HepG2 (cell line): ENCODE measurements around the gene ERH. TPM values are rescaled to one million over a fixed set of nuclear protein-coding genes. Genes with fewer than 3 reads are reported as not detected.

ENCODE experiments used
- ATF7 ChIP-seq, 2 experiments: fragments of 450-650 bp in 1 of 2; sonication (generic) in 1 of 2; formaldehyde crosslinking in 1 of 2; IDR thresholded peaks; 2 replicates each; pipeline versions ENCODE4 v1.4.0 to v1.6.1; 2016 to 2020; ENCODE audit warnings: antibody characterized with exemption in 1 of 2, mild to moderate bottlenecking in 1 of 2, missing genetic modification reagents in 1 of 2
- HMG20A ChIP-seq: IDR thresholded peaks from 2 replicates; pipeline ENCODE4 v1.6.1; 2016; ENCODE audit warnings: borderline replicate concordance
- HNRNPL ChIP-seq: fragments of 200-400 bp; formaldehyde crosslinking; IDR thresholded peaks from 2 replicates; pipeline ENCODE4 v1.6.1; 2017; ENCODE audit warnings: mild to moderate bottlenecking, low read depth, low read length
- HOXD1 ChIP-seq: sonication (generic); formaldehyde crosslinking; IDR thresholded peaks from 2 replicates; pipeline ENCODE4 v1.5.0; 2020; ENCODE audit warnings: missing genetic modification reagents
- IKZF1 ChIP-seq: fragments of 450-650 bp; IDR thresholded peaks from 2 replicates; pipeline ENCODE4 v1.7.1; 2016
- MATR3 ChIP-seq: sonication (generic); formaldehyde crosslinking; IDR thresholded peaks from 2 replicates; pipeline ENCODE4 v1.4.0; 2020; ENCODE audit warnings: missing genetic modification reagents
- MIXL1 ChIP-seq: IDR thresholded peaks from 2 replicates; pipeline ENCODE4 v1.6.1; 2016
- NCOR1 ChIP-seq: fragments of 200-600 bp; sonication (generic); IDR thresholded peaks from 2 replicates; pipeline ENCODE4 v1.7.0; 2017; ENCODE audit warnings: antibody characterized with exemption, low read length, borderline replicate concordance
- PTBP1 ChIP-seq: fragments of 200-400 bp; formaldehyde crosslinking; IDR thresholded peaks from 2 replicates; pipeline ENCODE4 v1.6.1; 2018; ENCODE audit warnings: low read length, low read depth; ENCODE audit not compliant: poor library complexity, severe bottlenecking
- REL ChIP-seq: sonication (generic); formaldehyde crosslinking; conservative IDR thresholded peaks from 2 replicates; pipeline ENCODE4 v1.8.0; 2022; ENCODE audit warnings: mild to moderate bottlenecking, missing genetic modification reagents, moderate library complexity
- RFXANK ChIP-seq: IDR thresholded peaks from 2 replicates; pipeline ENCODE4 v1.6.1; 2016
- SMYD3 ChIP-seq: sonication (generic); formaldehyde crosslinking; IDR thresholded peaks from 2 replicates; pipeline ENCODE4 v1.8.1; 2023; ENCODE audit warnings: mild to moderate bottlenecking, missing genetic modification reagents
- ZFP1 ChIP-seq: IDR thresholded peaks from 2 replicates; pipeline ENCODE4 v1.6.1; 2016
- ZNF124 ChIP-seq: sonication (generic); formaldehyde crosslinking; IDR thresholded peaks from 2 replicates; pipeline ENCODE4 v1.4.0; 2020; ENCODE audit warnings: missing genetic modification reagents
- ZNF205 ChIP-seq: IDR thresholded peaks from 2 replicates; pipeline ENCODE4 v1.6.1; 2018; ENCODE audit warnings: missing biosample characterization, missing genetic modification reagents
- ZNF260 ChIP-seq: sonication (generic); formaldehyde crosslinking; IDR thresholded peaks from 2 replicates; pipeline ENCODE4 v1.4.0; 2020; ENCODE audit warnings: missing genetic modification reagents, low read depth, mild to moderate bottlenecking, borderline replicate concordance
- ZNF34 ChIP-seq: sonication (generic); formaldehyde crosslinking; IDR thresholded peaks from 2 replicates; pipeline ENCODE4 v1.4.0; 2020; ENCODE audit warnings: mild to moderate bottlenecking, missing genetic modification reagents, borderline replicate concordance
- ZNF652 ChIP-seq: IDR thresholded peaks from 2 replicates; pipeline ENCODE4 v1.6.1; 2016; ENCODE audit warnings: low read depth, borderline replicate concordance
- ZNF672 ChIP-seq: sonication (generic); formaldehyde crosslinking; IDR thresholded peaks from 2 replicates; pipeline ENCODE4 v1.8.1; 2022; ENCODE audit warnings: missing genetic modification reagents
- ZNF710 ChIP-seq: sonication (generic); formaldehyde crosslinking; IDR thresholded peaks from 2 replicates; pipeline ENCODE4 v1.5.0; 2020; ENCODE audit warnings: mild to moderate bottlenecking, missing genetic modification reagents, borderline replicate concordance
- ZNF768 ChIP-seq: sonication (generic); formaldehyde crosslinking; IDR thresholded peaks from 2 replicates; pipeline ENCODE4 v1.4.0; 2020; ENCODE audit warnings: missing genetic modification reagents
- ZNF816 ChIP-seq: sonication (generic); formaldehyde crosslinking; IDR thresholded peaks from 2 replicates; pipeline ENCODE4 v1.8.0; 2022; ENCODE audit warnings: missing genetic modification reagents, mild to moderate bottlenecking, borderline replicate concordance
- ZSCAN21 ChIP-seq: sonication (generic); formaldehyde crosslinking; IDR thresholded peaks from 2 replicates; pipeline ENCODE4 v1.8.0; 2022; ENCODE audit warnings: mild to moderate bottlenecking, missing genetic modification reagents, moderate library complexity, borderline replicate concordance
- polyA plus RNA-seq, 8 experiments: library from polyadenylated mRNA; depleted of rRNA in 3 of 8; stranded (reverse) in 7 of 8; unstranded in 1 of 8; fragments of >200 nt; fragmentation: Illumina TruSeq in 4 of 8; extraction: Trizol in 4 of 8; gene quantifications; 2 replicates each; pipeline versions ENCODE4 v1.2.1 to v1.2.3, GENCODE V29; 2011 to 2016; ENCODE audit warnings: low read depth in 4 of 8, missing spikeins in 1 of 8, mixed read lengths in 1 of 8; ENCODE audit not compliant: insufficient read depth in 1 of 8
- total RNA-seq, 5 experiments: library from RNA; depleted of rRNA; stranded (reverse); fragments of >200 nt; fragmentation: Illumina TruSeq; extraction: Trizol; gene quantifications; 2 replicates each; pipeline ENCODE4 v1.2.3, GENCODE V29; 2016; ENCODE audit warnings: low read depth in 1 of 5
- TF ChIP-seq, protein P1 (sequence below): sonication (generic); formaldehyde crosslinking; IDR thresholded peaks from 2 replicates; pipeline ENCODE4; 2020; ENCODE audit warnings: missing genetic modification reagents, mild to moderate bottlenecking, borderline replicate concordance
- TF ChIP-seq, protein P2 (sequence below): sonication (generic); formaldehyde crosslinking; IDR thresholded peaks from 2 replicates; pipeline ENCODE4 v1.4.0; 2020; ENCODE audit warnings: mild to moderate bottlenecking, missing genetic modification reagents

ERH gene
- total and polyA plus RNA-seq, 2 of the 13 experiments (the other 11 are each of a cell fraction or from before 2014, with no cell fraction given): 105 to 341 TPM

- TF ChIP-seq PTBP1 (no peak), ATF7 (IDR thresholded peaks at IDR 0.05) (no peak), ATF7 (CRISPR knock-in tag; IDR thresholded peaks at IDR 0.05) (no peak), MIXL1 (CRISPR knock-in tag) (0 out of 2 replicates have a peak, but pooled peaks have one; percentile 14), ZNF34 (CRISPR knock-in tag) (no peak), NCOR1 (peak; percentile 60; the same call in 1 of the 2 replicates), ZSCAN21 (CRISPR knock-in tag) (peak; percentile 28; the same call in 1 of the 2 replicates), ZNF260 (CRISPR knock-in tag) (no peak), ZNF768 (CRISPR knock-in tag) (peak; percentile 64; the same call in 1 of the 2 replicates), HOXD1 (no peak; the same call in 1 of the 2 replicates), ZNF124 (CRISPR knock-in tag) (peak; percentile 67), HNRNPL (no peak), ZNF652 (CRISPR knock-in tag) (no peak), MATR3 (no peak), ZNF672 (no peak), RFXANK (CRISPR knock-in tag) (no peak; the same call in 1 of the 2 replicates), ZNF816 (CRISPR knock-in tag) (no peak), SMYD3 (CRISPR knock-in tag) (no peak), ZNF205 (CRISPR knock-in tag) (no peak), REL (CRISPR knock-in tag) (no peak), IKZF1 (no peak), HMG20A (CRISPR knock-in tag) (no peak), ZNF710 (no peak; the same call in 1 of the 2 replicates), ZFP1 (no peak)
- TF ChIP-seq, protein P1, sequence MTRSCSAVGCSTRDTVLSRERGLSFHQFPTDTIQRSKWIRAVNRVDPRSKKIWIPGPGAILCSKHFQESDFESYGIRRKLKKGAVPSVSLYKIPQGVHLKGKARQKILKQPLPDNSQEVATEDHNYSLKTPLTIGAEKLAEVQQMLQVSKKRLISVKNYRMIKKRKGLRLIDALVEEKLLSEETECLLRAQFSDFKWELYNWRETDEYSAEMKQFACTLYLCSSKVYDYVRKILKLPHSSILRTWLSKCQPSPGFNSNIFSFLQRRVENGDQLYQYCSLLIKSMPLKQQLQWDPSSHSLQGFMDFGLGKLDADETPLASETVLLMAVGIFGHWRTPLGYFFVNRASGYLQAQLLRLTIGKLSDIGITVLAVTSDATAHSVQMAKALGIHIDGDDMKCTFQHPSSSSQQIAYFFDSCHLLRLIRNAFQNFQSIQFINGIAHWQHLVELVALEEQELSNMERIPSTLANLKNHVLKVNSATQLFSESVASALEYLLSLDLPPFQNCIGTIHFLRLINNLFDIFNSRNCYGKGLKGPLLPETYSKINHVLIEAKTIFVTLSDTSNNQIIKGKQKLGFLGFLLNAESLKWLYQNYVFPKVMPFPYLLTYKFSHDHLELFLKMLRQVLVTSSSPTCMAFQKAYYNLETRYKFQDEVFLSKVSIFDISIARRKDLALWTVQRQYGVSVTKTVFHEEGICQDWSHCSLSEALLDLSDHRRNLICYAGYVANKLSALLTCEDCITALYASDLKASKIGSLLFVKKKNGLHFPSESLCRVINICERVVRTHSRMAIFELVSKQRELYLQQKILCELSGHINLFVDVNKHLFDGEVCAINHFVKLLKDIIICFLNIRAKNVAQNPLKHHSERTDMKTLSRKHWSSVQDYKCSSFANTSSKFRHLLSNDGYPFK: peak; percentile 99
- TF ChIP-seq, protein P2, sequence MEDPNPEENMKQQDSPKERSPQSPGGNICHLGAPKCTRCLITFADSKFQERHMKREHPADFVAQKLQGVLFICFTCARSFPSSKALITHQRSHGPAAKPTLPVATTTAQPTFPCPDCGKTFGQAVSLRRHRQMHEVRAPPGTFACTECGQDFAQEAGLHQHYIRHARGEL (CRISPR knock-in tag): no peak
These were observed at the start of gene ERH, which contains the start of gene SLC39A9 (continued) for GRCh38 chr14:69398053-69398817.
